Ramos (cell line): ENCODE results near the gene HDHD5.

Experiments
- in situ Hi-C: fragments of 300-500 bp; cut with MboI; formaldehyde crosslinking; loops from one replicate; pipeline ENCODE4 v1.14.3; 2022; ENCODE audit warnings: low sequenced_read_pairs; ENCODE audit not compliant: unreplicated experiment

The HDHD5 gene

GRCh38 chr22:17121233-17122195 lies 37.6 kb downstream of the HDHD5 start, which contains the start of gene TMEM121B:
TMEM121B (minus strand) TSS chr22:17121360; CDS start chr22:17121127, 233 bp downstream.
- in situ Hi-C loops, result no loop called here

- in situ Hi-C loops, result no loop called here
Observed at GRCh38 chr22:17120711-17121232, 38.3 kb downstream of the HDHD5 start.

- in situ Hi-C loops, result no loop called here
Observed at GRCh38 chr22:17120281-17120680, 38.8 kb downstream of the HDHD5 start.

GRCh38 chr22:17119481-17120202 lies 39.4 kb downstream of the HDHD5 start:
- in situ Hi-C loops, result no loop called here

GRCh38 chr22:17118342-17118741 lies 40.7 kb downstream of the HDHD5 start:
- in situ Hi-C loops, result no loop called here

GRCh38 chr22:17117890-17118289 lies 41.2 kb downstream of the HDHD5 start:
- in situ Hi-C loops, result no loop called here

GRCh38 chr22:17117400-17117799 lies 41.7 kb downstream of the HDHD5 start:
- in situ Hi-C loops, result no loop called here

- in situ Hi-C loops, result no loop called here
Observed at GRCh38 chr22:17116572-17117330, 42.3 kb downstream of the HDHD5 start.

GRCh38 chr22:17115945-17116565 lies 43.0 kb downstream of the HDHD5 start:
- in situ Hi-C loops, result no loop called here

- in situ Hi-C loops, result no loop called here
Observed at GRCh38 chr22:17115236-17115635, 43.8 kb downstream of the HDHD5 start.

- in situ Hi-C loops, result no loop called here
Observed at GRCh38 chr22:17114898-17115235, 44.2 kb downstream of the HDHD5 start.

- in situ Hi-C loops, result no loop called here
Observed at GRCh38 chr22:17114173-17114897, 44.7 kb downstream of the HDHD5 start.

- in situ Hi-C loops, result no loop called here
Observed at GRCh38 chr22:17113600-17113999, 45.5 kb downstream of the HDHD5 start.

- in situ Hi-C loops, result no loop called here
Observed at GRCh38 chr22:17112491-17113042, 46.5 kb downstream of the HDHD5 start.

GRCh38 chr22:17110791-17111550 lies 48.1 kb downstream of the HDHD5 start:
- in situ Hi-C loops, result no loop called here

GRCh38 chr22:17109976-17110375 lies 49.1 kb downstream of the HDHD5 start:
- in situ Hi-C loops, result no loop called here

- in situ Hi-C loops, result no loop called here
Observed at GRCh38 chr22:17109113-17109865, 49.8 kb downstream of the HDHD5 start.
